ENCODE data around the gene DRC7.
"Not testable (repeated sequence)": the region's sequence is repeated elsewhere in the genome, so short reads cannot be mapped to it uniquely, and the experiment has no call there.

Gene DRC7

DNA sequence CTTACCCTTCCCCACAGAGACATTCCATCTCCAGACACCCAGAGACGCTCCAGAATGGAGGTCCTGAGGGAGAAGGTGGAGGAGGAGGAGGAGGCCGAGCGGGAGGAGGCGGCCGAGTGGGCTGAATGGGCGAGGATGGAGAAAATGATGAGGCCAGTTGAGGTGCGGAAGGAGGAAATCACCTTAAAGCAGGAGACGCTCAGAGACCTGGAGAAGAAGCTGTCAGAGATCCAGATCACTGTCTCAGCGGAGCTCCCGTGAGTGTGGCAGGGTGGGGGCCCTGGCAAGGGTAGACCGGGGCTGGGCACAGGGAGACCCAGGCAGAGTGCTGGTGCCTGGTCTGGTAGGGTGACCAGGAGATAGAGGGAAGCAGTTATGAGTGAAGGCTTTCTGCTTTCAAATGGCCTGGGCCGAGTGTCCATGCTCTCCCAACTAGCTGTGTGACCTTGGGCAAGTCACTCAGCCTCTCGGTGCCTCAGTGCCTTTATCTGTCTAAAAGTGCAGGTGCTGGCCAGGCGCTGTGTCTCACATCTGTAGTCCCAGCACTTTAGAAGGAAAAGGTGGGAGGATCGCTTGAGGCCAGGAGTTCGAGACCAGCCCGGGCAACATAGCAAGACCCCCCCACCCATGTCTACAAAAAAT, 3.4 kb downstream of the DRC7 start:
- DNase-seq = no peak

DNA sequence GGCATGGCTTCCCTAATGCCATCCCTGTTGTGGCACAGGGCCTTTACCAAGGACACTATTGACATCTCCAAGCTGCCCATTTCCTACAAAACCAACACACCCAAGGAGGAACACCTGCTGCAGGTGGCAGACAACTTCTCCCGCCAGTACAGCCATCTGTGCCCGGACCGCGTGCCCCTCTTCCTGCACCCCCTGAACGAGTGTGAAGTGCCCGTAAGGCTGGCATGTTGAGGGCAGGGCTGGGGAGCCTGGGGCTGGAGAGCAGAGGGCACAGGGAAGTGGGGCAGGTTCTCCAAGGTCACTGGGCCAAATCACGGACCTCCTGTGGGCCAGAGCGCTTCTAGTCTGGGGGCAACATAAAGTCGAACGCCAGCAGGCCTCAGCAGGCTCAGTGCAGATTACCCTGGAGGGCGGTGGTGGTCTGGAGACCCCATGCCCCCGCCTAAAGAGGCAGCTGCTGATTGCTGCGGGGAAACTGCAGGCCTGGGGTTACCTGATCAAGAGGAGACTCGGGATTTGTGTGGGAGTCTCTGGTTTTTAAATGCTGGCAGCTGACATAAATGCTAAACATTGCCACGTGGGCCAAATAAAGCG, 4.3 kb downstream of the DRC7 start:
- no peak for DNase-seq

GRCh38 chr16:57699481-57699880, 4.9 kb downstream of the DRC7 start:
- no peak for DNase-seq

DNA sequence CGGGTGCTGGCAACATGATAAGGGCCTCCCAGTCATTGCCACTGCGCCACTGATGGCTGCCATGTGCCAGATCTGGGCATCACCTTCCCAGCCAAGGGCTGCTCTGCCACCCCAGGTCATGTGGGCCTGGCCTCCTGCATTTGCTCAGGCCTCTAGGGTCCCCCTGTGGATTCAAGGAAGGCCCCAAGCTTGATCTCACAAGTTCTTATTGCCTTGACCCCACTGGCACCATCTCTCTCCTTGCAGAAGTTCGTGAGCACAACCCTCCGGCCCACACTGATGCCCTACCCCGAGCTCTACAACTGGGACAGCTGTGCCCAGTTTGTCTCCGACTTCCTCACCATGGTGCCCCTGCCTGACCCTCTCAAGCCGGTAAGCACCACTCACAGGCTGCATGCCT, 5.3 kb downstream of the DRC7 start:
- no peak for DNase-seq

DNA sequence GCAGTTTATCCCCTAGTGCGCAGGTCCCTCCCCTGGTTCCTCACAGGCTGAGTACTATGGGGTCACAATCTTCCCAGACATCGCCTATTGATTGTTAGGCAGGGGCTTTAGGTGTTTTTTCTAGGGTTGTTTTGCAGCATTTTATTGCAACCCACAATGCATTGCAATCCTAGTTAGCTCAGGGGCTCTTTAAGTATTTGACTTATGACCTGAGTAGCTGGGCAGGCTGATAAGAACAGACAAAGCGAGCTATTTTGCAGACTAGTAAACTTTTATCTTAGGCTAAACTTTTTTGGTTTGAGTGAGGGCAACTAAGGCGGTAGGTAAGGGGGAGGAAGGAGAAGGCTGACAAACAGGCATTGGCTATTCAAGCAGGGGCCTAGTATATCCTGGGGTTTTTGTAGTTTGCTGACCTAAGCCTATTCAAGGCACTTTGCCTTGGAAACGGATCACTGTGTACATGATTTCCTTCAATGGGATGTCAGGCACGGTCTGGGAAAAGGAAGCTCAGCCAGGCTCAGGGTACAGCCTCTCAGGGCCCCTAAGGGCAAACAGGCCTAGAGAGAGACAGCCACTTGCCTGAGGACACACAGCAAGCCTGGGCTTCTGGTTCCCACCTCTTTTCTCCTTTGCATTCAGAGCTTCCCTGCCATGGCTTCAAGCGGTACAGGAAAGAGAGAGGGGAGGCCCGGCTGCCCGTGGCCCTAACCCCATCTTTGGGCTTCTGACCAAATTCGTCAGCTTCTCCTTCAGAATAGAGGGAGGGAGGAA, 6.4 kb downstream of the DRC7 start:
- no peak for DNase-seq

DNA sequence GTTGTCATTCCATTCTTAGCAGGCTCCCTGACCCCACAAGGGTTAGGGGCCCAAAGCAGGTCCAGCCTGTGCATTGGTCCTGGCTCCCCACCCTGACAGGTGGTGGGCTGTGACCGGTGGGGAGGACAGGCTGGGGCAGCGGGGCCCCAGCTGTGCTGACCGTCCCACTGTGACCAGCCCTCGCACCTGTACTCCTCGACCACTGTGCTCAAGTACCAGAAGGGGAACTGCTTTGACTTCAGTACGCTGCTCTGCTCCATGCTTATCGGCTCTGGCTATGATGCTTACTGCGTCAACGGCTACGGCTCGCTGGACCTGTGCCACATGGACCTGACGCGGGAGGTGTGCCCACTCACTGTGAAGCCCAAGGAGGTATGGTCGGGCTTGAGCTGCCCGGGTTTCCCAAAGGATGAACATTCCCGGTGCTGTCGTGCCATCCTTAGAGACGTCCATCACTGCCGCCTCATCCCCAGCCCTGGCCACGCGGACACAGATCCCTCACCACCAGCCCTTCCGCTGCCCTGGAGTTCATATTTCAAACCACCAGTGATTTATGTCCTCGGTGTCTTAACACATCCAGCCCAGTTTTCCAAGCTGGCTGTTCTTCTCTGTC, 7.3 kb downstream of the DRC7 start:
- DNase-seq = no peak

GRCh38 chr16:57703416-57704010, 8.9 kb downstream of the DRC7 start:
- DNase-seq = no peak

- no peak for DNase-seq
These were observed 9.7 kb downstream of the DRC7 start for GRCh38 chr16:57704011-57704904.

DNA sequence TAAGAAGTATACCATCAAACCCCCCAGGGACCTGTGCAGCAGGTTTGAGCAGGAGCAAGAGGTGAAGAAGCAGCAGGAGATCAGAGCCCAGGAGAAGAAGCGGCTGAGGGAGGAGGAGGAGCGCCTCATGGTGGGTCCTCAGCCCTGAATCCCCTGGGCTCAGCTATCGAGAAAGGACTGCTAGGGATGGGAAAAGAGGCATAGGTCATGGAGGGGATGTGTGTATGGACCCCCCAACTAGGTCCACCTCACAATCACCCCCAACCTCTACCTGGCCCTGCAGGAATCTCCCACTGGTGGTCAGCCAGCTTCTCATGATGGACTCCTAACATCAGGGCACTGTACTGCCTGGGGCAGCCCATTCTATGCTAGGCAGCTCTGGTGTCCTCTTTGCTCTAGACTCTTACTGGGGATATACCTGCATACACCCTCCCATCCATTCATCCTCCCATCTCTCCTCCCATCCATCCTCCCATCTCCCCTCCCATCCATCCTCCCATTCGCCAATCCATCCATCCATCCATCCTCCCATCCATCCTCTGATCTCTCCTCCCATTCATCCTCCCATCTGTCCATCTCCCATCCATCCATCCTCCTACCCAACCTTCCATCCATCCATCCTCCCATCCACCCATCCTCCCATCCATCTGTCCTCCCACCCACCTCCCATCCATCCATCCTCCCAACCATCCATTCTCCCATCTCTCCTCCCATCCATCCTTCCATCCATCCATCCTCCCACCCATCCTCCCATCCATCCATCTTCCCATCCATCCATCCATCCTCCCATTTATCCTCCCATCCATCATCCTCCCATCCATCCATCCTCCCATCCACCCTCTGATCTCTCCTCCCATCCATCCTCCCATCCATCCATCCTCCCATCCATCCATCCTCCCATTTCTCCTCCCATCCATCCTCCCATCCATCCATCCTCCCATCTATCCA, 10.6 kb downstream of the DRC7 start:
- DNase-seq = no peak

GRCh38 chr16:57706717-57707116, 12.1 kb downstream of the DRC7 start:
- no peak for DNase-seq

- no peak for DNase-seq
These were observed 12.7 kb downstream of the DRC7 start for GRCh38 chr16:57707331-57707730.

DNA sequence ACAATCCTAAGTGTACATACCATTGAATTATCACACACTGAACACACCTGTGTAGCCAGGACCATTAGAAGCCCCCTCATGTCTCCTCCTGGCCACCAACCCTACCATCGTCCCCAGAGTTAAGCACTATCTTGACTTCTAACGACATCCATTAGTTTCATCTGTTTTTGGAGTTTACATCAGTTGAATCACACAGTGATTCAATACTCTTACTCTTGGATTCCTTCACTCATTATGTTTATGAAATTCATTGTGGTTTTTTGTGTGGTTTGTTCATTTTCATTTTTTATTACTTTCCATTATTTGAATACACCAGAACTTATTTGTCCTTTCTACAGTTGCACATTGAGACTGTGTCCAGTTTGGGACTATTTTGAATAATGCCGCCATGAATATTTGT, 13.6 kb downstream of the DRC7 start:
- DNase-seq = no peak

DNA sequence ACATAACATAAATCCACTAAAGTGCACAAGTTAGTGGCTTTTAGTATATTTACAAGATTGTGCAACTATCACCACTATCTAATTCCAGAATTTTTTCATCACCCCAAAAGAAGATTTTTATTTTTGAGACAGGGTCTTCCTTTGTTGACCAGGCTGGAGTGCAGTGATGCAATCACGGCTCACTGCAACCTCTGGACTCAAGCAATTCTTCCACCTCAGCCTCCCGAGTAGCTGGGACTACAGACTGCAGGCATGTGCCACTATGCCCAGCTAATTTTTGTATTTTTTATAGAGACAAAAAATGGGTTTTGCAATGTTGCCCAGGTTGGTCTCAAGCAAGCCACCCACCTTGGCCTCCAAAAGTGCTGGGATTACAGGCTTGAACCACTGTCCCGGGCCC, 15.1 kb downstream of the DRC7 start:
- DNase-seq = no peak

DNA sequence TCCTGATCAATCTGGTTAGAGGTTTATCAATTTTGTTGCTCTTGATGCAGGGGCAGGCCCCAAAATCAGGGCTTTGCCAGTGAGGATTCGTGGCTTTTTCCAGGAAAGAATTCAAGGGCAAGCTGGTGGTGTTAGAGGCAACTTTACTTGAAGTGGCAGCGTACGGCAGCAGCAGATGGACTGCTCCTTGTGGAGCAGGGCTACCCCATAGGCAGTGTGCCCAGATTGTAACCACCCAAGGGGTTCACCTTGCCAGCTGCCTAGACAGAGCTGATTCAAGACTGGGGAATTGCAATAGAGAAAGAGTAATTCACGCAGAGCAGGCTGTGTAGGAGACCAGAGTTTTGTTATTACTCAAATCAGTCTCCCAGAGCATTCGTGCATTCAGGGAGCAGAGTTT, 16.7 kb downstream of the DRC7 start:
- no peak for DNase-seq

- no peak for DNase-seq
These were observed 17.4 kb downstream of the DRC7 start for GRCh38 chr16:57711993-57712392.

DNA sequence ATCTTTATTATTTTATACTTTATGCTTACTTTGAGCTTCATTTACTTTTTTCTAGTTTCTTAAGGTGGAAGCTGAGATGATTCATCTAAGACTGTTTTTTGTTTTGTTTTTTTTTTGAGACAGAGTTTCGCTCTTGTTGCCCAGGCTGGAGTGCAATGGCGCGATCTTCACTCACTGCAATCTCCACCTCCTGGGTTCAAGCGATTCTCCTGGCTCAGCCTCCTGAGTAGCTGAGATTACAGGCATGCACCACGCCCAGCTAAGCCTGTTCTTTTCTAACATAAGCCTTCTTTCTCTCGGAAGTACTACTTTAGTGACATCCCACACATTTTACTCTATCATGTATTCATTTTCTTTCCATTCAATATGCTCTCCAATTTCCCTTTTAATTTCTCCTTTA, 18.0 kb downstream of the DRC7 start:
- not testable (repeated sequence) for DNase-seq

DNA sequence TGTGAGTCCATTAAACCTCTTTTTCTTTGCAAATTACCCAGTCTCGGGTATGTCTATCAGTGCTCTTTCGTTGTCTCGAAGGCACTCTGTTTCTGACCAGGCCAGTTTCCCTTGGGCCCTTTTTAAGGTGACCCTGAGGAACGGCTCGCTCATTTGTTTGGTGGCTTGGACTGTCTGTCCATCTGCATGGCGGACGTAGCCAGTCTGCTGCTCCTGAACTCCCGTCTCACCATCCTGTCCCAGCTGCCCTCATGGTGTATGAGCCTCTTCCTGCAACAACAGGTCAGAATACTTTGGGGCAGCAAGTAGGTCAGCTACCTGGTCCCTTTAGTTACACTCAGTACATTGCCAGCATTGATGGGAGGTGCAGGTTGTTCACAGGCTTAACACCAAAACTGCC, 19.0 kb downstream of the DRC7 start:
- DNase-seq = no peak

- DNase-seq = no peak
These were observed 19.4 kb downstream of the DRC7 start for GRCh38 chr16:57714047-57714446.

- peak; percentile 64 for DNase-seq
These were observed 25.6 kb downstream of the DRC7 start for GRCh38 chr16:57720142-57720575.

- DNase-seq = no peak
These were observed 27.0 kb downstream of the DRC7 start for GRCh38 chr16:57721356-57722209.
